SJSA1 (cell line): ENCODE results near the gene PCDHGB2. TPM values are rescaled to one million over a fixed set of nuclear protein-coding genes. Genes with fewer than 3 reads are reported as not detected.
"Not testable (repeated sequence)": the region's sequence is repeated elsewhere in the genome, so short reads cannot be mapped to it uniquely, and the experiment has no call there.

ENCODE experiments used
- DNase-seq, 2 experiments: peaks; one replicate each; pipeline ENCODE4 v3.0.0-alpha.2; 2015 to 2020; ENCODE audit warnings: low spot score in 2 of 2, low read depth in 1 of 2
- H3K27ac ChIP-seq: fragments of 250-450 bp; sonication (Bioruptor Pico); 2 replicates; pipeline ENCODE4 v1.5.1; 2020; ENCODE audit warnings: mild to moderate bottlenecking, moderate library complexity
- H3K27me3 ChIP-seq: fragments of 250-450 bp; sonication (Bioruptor Pico); replicated peaks from 2 replicates; pipeline ENCODE4 v1.5.1; 2020; ENCODE audit warnings: mild to moderate bottlenecking, moderate library complexity
- H3K36me3 ChIP-seq: fragments of 250-450 bp; sonication (Bioruptor Pico); 2 replicates; pipeline ENCODE4 v1.5.1; 2020; ENCODE audit warnings: mild to moderate bottlenecking
- H3K4me1 ChIP-seq: fragments of 250-450 bp; sonication (Bioruptor Pico); replicated peaks from 2 replicates; pipeline ENCODE4 v1.6.1; 2021; ENCODE audit warnings: mild to moderate bottlenecking
- H3K4me3 ChIP-seq: fragments of 250-450 bp; sonication (Bioruptor Pico); 2 replicates; pipeline ENCODE4 v1.5.1; 2020; ENCODE audit warnings: mild to moderate bottlenecking
- H3K9me3 ChIP-seq: fragments of 250-450 bp; sonication (Bioruptor Pico); replicated peaks from 2 replicates; pipeline ENCODE4 v1.5.1; 2020; ENCODE audit warnings: mild to moderate bottlenecking
- total RNA-seq: library from RNA; depleted of rRNA; stranded (reverse); fragments of >200 nt; shearing (Covaris generic); gene quantifications from 2 replicates; pipeline ENCODE4 v1.2.3, GENCODE V29; 2014

The PCDHGB2 gene
- total RNA-seq, 1 experiment from 2014 or later = 3.8 TPM

GRCh38 chr5:141384471-141385267 lies 24.9 kb downstream of the PCDHGB2 start:
- H3K9me3 ChIP-seq = peaks cover 39% of the 10 kb centered on the region
- no peak for DNase-seq
- no peak overlapping the region for H3K4me3 ChIP-seq
- H3K36me3 ChIP-seq = no peaks in the 10 kb centered on the region
- no peaks in the 10 kb centered on the region for H3K4me1 ChIP-seq
- H3K27me3 ChIP-seq = no peaks in the 10 kb centered on the region
- no peak overlapping the region for H3K27ac ChIP-seq

DNA sequence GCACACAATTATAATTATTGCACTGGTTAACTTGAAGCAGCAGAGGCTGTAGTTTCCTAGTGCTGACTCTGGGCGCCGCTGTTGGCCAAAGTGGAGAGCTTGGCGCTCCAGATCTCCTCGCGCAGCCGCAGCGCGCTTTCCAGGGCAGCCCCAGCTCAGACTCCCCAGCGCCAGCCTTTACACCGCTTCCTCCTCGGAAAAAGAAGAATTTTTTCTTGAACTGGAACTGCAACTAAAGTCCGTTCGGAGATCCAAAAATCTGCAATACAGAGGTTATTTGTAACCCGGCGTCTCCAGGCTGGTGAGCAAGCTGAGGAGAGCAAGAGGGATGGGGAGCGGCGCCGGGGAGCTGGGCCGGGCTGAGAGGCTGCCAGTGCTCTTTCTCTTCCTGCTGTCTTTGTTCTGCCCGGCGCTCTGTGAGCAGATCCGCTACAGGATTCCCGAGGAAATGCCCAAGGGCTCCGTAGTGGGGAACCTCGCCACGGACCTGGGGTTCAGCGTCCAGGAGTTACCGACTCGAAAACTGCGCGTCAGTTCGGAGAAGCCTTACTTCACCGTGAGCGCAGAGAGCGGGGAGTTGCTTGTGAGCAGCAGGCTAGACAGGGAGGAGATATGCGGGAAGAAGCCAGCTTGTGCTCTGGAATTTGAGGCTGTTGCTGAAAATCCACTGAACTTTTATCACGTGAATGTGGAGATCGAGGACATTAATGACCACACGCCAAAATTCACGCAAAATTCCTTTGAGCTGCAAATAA lies 27.9 kb downstream of the PCDHGB2 start, which contains the start of gene PCDHGB4:
PCDHGB4 (plus strand) TSS at position 142 of the 755 bp plus-strand sequence; CDS start at position 329, 187 bp downstream.
- DNase-seq, H3K4me1 ChIP-seq, H3K36me3 ChIP-seq, H3K4me3 ChIP-seq, H3K27me3 ChIP-seq, H3K27ac ChIP-seq: not testable (repeated sequence)
- peaks cover 43% of the 10 kb centered on the region for H3K9me3 ChIP-seq

DNA sequence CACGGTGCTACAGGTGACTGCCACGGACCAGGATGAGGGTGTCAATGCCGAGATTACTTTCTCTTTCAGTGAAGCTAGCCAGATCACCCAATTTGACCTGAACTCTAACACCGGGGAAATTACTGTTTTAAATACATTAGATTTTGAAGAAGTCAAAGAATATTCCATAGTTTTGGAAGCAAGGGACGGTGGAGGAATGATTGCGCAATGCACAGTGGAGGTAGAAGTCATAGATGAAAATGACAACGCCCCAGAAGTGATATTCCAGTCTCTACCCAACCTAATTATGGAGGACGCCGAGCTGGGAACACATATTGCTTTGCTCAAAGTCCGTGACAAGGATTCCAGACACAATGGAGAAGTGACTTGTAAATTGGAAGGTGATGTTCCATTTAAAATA lies 28.9 kb downstream of the PCDHGB2 start:
- H3K4me1 ChIP-seq = no peaks in the 10 kb centered on the region
- no peaks in the 10 kb centered on the region for H3K27me3 ChIP-seq
- H3K4me3 ChIP-seq = no peak overlapping the region
- no peak overlapping the region for H3K27ac ChIP-seq
- peaks cover 36% of the 10 kb centered on the region for H3K9me3 ChIP-seq
- H3K36me3 ChIP-seq = no peaks in the 10 kb centered on the region
- no peak for DNase-seq

DNA sequence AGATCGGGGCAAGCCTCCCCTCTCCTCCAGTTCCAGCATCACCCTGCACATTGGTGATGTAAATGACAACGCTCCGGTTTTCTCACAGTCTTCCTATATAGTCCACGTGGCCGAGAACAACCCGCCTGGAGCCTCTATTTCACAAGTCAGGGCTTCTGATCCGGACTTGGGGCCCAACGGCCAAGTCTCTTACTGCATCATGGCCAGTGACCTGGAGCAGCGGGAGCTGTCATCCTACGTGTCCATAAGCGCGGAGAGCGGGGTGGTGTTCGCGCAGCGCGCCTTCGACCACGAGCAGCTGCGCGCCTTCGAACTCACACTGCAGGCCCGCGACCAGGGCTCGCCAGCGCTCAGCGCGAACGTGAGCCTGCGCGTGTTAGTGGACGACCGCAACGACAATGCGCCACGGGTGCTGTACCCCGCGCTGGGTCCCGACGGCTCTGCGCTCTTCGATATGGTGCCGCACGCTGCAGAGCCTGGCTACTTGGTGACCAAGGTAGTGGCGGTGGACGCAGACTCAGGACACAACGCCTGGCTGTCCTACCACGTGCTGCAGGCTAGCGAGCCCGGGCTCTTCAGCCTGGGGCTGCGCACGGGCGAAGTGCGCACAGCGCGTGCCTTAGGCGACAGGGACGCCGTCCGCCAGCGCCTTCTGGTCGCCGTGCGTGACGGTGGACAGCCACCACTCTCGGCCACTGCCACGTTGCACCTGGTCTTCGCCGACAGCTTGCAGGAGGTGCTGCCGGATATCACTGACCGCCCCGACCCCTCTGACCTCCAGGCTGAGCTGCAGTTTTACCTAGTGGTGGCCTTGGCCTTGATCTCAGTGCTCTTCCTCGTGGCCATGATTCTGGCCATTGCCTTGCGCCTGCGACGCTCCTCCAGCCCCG lies 29.6 kb downstream of the PCDHGB2 start:
- no peak overlapping the region for H3K27ac ChIP-seq
- no peaks in the 10 kb centered on the region for H3K36me3 ChIP-seq
- peaks cover 37% of the 10 kb centered on the region for H3K9me3 ChIP-seq
- H3K4me3 ChIP-seq = no peak overlapping the region
- no peak for DNase-seq
- no peaks in the 10 kb centered on the region for H3K4me1 ChIP-seq
- no peaks in the 10 kb centered on the region for H3K27me3 ChIP-seq

- Histone ChIP-seq H3K27me3 (no peaks in the 10 kb centered on the region), H3K4me3 (no peak within 1 kb of the TSS), H3K9me3 (peaks cover 40% of the 10 kb centered on the region), H3K27ac (no peak within 1 kb of the TSS), H3K4me1 (no peaks in the 10 kb centered on the region), H3K36me3 (no peaks in the 10 kb centered on the region)
- no peak for DNase-seq
These were observed 32.8 kb downstream of the PCDHGB2 start, which contains the start of gene PCDHGA8 for GRCh38 chr5:141392429-141393198. Gene PCDHGA8, plus strand, starts transcription at chr5:141392633. Its CDS starts 181 bp downstream, at chr5:141392814.

DNA sequence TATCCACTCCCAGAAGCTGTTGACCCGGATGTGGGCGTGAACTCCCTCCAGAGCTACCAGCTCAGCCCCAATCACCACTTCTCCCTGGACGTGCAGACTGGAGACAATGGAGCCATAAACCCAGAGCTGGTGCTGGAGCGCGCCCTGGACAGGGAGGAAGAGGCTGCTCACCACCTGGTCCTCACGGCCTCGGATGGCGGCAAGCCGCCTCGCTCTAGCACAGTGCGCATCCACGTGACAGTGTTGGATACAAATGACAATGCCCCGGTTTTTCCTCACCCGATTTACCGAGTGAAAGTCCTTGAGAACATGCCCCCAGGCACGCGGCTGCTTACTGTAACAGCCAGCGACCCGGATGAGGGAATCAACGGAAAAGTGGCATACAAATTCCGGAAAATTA lies 33.5 kb downstream of the PCDHGB2 start:
- DNase-seq = no peak
- Histone ChIP-seq H3K4me3 (no peak overlapping the region), H3K4me1 (no peaks in the 10 kb centered on the region), H3K27ac (no peak overlapping the region), H3K27me3 (no peaks in the 10 kb centered on the region), H3K36me3 (no peaks in the 10 kb centered on the region), H3K9me3 (peaks cover 39% of the 10 kb centered on the region)

DNA sequence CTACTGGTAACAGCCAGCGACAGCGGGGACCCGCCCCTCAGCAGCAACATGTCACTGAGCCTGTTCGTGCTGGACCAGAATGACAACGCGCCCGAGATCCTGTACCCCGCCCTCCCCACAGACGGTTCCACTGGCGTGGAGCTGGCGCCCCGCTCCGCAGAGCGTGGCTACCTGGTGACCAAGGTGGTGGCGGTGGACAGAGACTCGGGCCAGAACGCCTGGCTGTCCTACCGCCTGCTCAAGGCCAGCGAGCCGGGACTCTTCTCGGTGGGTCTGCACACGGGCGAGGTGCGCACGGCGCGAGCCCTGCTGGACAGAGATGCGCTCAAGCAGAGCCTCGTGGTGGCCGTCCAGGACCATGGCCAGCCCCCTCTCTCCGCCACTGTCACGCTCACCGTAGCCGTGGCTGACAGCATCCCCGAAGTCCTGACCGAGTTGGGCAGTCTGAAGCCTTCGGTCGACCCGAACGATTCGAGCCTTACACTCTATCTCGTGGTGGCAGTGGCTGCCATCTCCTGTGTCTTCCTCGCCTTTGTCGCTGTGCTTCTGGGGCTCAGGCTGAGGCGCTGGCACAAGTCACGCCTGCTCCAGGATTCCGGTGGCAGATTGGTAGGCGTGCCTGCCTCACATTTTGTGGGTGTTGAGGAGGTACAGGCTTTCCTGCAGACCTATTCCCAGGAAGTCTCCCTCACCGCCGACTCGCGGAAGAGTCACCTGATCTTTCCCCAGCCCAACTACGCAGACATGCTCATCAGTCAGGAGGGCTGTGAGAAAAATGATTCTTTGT lies 34.8 kb downstream of the PCDHGB2 start:
- not testable (repeated sequence) for H3K36me3 ChIP-seq, H3K27me3 ChIP-seq, H3K27ac ChIP-seq, DNase-seq, H3K4me3 ChIP-seq, H3K4me1 ChIP-seq
- peaks cover 39% of the 10 kb centered on the region for H3K9me3 ChIP-seq

DNA sequence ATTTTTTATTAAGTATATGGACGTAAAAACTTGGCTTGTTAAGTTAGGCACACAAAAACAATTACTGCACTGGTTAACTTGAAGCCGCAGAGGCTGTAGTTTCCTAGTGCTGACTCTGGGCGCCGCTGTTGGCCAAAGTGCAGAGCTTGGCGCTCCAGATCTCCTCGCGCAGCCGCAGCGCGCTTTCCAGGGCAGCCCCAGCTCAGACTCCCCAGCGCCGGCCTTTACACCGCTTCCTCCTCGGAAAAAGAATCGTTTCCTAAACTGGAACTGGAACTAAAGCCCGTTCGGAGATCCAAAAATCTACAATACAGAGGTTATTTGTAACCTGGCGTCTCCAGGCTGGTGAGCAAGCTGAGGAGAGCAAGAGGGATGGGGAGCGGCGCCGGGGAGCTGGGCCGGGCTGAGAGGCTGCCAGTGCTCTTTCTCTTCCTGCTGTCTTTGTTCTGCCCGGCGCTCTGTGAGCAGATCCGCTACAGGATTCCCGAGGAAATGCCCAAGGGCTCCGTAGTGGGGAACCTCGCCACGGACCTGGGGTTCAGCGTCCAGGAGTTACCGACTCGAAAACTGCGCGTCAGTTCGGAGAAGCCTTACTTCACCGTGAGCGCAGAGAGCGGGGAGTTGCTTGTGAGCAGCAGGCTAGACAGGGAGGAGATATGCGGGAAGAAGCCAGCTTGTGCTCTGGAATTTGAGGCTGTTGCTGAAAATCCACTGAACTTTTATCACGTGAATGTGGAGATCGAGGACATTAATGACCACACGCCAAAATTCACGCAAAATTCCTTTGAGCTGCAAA lies 38.2 kb downstream of the PCDHGB2 start, which contains the start of gene PCDHGB5:
PCDHGB5 (plus strand) TSS at position 192 of the 796 bp plus-strand sequence; CDS start at position 373, 181 bp downstream.
- H3K36me3 ChIP-seq, H3K27me3 ChIP-seq, DNase-seq, H3K4me1 ChIP-seq, H3K27ac ChIP-seq, H3K4me3 ChIP-seq: not testable (repeated sequence)
- H3K9me3 ChIP-seq = peaks cover 41% of the 10 kb centered on the region

DNA sequence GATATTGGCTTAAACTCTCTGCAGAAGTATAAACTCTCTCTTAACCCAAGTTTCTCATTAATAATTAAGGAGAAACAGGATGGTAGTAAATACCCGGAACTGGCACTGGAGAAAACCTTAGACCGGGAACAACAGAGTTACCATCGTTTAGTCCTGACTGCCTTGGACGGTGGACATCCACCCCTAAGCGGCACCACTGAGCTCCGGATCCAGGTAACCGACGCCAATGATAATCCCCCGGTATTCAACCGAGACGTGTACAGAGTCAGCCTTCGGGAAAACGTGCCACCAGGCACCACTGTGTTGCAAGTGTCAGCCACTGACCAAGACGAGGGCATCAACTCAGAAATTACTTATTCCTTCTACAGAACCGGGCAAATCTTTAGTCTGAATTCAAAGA lies 38.8 kb downstream of the PCDHGB2 start:
- Histone ChIP-seq H3K9me3 (peaks cover 40% of the 10 kb centered on the region), H3K4me1 (no peaks in the 10 kb centered on the region), H3K4me3 (no peak overlapping the region), H3K27me3 (no peaks in the 10 kb centered on the region), H3K27ac (no peak overlapping the region), H3K36me3 (no peaks in the 10 kb centered on the region)
- no peak for DNase-seq

DNA sequence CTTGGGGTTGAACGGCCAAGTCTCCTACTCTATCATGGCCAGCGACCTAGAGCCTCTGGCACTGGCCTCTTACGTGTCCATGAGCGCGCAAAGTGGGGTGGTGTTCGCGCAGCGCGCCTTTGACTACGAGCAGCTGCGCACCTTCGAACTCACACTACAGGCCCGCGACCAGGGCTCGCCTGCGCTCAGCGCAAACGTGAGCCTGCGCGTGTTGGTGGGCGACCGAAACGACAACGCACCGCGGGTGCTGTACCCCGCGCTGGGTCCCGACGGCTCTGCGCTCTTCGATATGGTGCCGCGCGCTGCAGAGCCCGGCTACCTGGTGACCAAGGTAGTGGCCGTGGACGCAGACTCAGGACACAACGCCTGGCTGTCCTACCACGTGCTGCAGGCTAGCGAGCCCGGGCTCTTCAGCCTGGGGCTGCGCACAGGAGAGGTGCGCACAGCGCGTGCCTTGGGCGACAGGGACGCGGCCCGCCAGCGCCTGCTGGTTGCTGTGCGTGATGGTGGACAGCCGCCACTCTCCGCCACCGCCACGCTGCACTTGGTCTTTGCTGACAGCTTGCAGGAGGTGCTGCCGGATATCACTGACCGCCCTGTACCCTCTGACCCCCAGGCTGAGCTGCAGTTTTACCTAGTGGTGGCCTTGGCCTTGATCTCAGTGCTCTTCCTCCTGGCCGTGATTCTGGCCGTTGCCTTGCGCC lies 39.9 kb downstream of the PCDHGB2 start:
- H3K4me1 ChIP-seq = no peaks in the 10 kb centered on the region
- DNase-seq = no peak
- no peaks in the 10 kb centered on the region for H3K27me3 ChIP-seq
- no peak overlapping the region for H3K27ac ChIP-seq
- no peak overlapping the region for H3K4me3 ChIP-seq
- H3K36me3 ChIP-seq = no peaks in the 10 kb centered on the region
- H3K9me3 ChIP-seq = peaks cover 31% of the 10 kb centered on the region

GRCh38 chr5:141402553-141403243 lies 42.9 kb downstream of the PCDHGB2 start, which contains the start of gene PCDHGA9:
Gene PCDHGA9, plus strand, starts transcription at chr5:141402778. Its CDS starts 175 bp downstream, at chr5:141402953.
- Histone ChIP-seq H3K27me3 (no peaks in the 10 kb centered on the region), H3K27ac (no peak within 1 kb of the TSS), H3K9me3 (peaks cover 20% of the 10 kb centered on the region), H3K4me3 (no peak within 1 kb of the TSS), H3K4me1 (no peaks in the 10 kb centered on the region), H3K36me3 (no peaks in the 10 kb centered on the region)
- DNase-seq = no peak
